SK-N-MC (cell line): ENCODE data around the gene TMEM31.

Experiments
- DNase-seq: peaks from one replicate; pipeline ENCODE4 v3.0.0-alpha.2; 2011; ENCODE audit warnings: low read depth, low spot score
- H3K27ac ChIP-seq: fragments of 200-600 bp; sonication (generic); 2 replicates; pipeline ENCODE4 v1.5.1; 2016; ENCODE audit warnings: mixed run types
- H3K36me3 ChIP-seq: fragments of 200-600 bp; sonication (generic); 2 replicates; pipeline ENCODE4 v1.6.1; 2017; ENCODE audit warnings: antibody characterized with exemption, low read length, mixed read lengths; ENCODE audit not compliant: insufficient read depth
- H3K4me3 ChIP-seq: fragments of 200-600 bp; sonication (generic); 2 replicates; pipeline ENCODE4 v1.5.1; 2016
- H3K9ac ChIP-seq: fragments of 200-600 bp; sonication (generic); 2 replicates; pipeline ENCODE4 v1.8.0; 2017; ENCODE audit warnings: mixed run types, mixed read lengths; ENCODE audit not compliant: insufficient read length
- H3K9me3 ChIP-seq: fragments of 200-600 bp; sonication (generic); 2 replicates; pipeline ENCODE4 v1.6.1; 2017; ENCODE audit warnings: low read depth, mild to moderate bottlenecking, antibody characterized with exemption, low read length, moderate library complexity, mixed read lengths
- EZH2 ChIP-seq: fragments of 200-600 bp; sonication (generic); IDR thresholded peaks from one replicate; pipeline ENCODE4 v1.6.1; 2017; ENCODE audit warnings: antibody characterized with exemption
- FOXP2 ChIP-seq: optimal IDR thresholded peaks from 2 replicates; pipeline ENCODE3; 2011; ENCODE audit warnings: mild to moderate bottlenecking, moderate library complexity; ENCODE audit not compliant: insufficient read depth; ENCODE audit errors: extremely low read length, control extremely low read depth
- POLR2AphosphoS5 ChIP-seq: IDR thresholded peaks from 2 replicates; pipeline ENCODE4 v1.6.1; 2012; ENCODE audit warnings: mild to moderate bottlenecking, low read depth, low read length, borderline replicate concordance

The TMEM31 gene

GRCh38 chrX:103704863-103705262 is 5.8 kb upstream of the TMEM31 start:
- Histone ChIP-seq H3K4me3 (no peak overlapping the region), H3K27ac (no peak overlapping the region), H3K36me3 (no peaks in the 10 kb centered on the region), H3K9ac (no peak overlapping the region), H3K9me3 (no peaks in the 10 kb centered on the region)
- DNase-seq = no peak
- no peak for TF ChIP-seq EZH2
- TF ChIP-seq POLR2AphosphoS5 = no peak

GRCh38 chrX:103716962-103717361 is 6.3 kb downstream of the TMEM31 start:
- Histone ChIP-seq H3K36me3 (no peaks in the 10 kb centered on the region), H3K27ac (no peak overlapping the region), H3K4me3 (no peak overlapping the region), H3K9ac (no peak overlapping the region), H3K9me3 (no peaks in the 10 kb centered on the region)
- TF ChIP-seq POLR2AphosphoS5 = no peak
- no peak for TF ChIP-seq EZH2
- TF ChIP-seq FOXP2 = no peak
- DNase-seq = no peak

GRCh38 chrX:103718120-103718519 is 7.4 kb downstream of the TMEM31 start:
- no peak for DNase-seq
- no peak overlapping the region for H3K27ac ChIP-seq
- H3K9me3 ChIP-seq = no peaks in the 10 kb centered on the region
- no peak overlapping the region for H3K4me3 ChIP-seq
- no peaks in the 10 kb centered on the region for H3K36me3 ChIP-seq
- no peak overlapping the region for H3K9ac ChIP-seq
- TF ChIP-seq FOXP2 (no peak), POLR2AphosphoS5 (no peak), EZH2 (no peak)

DNA sequence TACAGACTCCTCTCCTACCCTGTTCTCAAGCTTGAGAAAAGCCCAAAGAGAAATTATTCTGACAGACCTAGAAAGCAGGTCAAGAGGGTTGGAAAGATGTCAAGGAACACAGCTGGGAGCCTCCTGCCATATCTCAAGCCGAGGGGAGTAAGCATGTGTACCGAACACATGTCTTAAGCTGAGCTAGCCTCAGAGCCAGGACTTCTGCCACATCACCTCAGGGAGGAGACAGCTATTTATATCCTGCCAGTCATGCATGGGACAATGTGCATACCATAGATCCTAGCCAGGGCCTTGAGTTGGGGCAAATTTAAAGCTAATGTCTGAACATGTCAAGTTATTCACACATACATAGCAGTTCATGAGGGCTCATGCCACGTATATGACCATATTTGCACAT is 11.8 kb downstream of the TMEM31 start:
- DNase-seq = no peak
- no peak for TF ChIP-seq POLR2AphosphoS5
- no peak for TF ChIP-seq EZH2
- no peak for TF ChIP-seq FOXP2
- Histone ChIP-seq H3K4me3 (no peak overlapping the region), H3K9me3 (no peaks in the 10 kb centered on the region), H3K27ac (no peak overlapping the region), H3K36me3 (no peaks in the 10 kb centered on the region), H3K9ac (no peak overlapping the region)

- Histone ChIP-seq H3K4me3 (no peak overlapping the region), H3K9ac (no peak overlapping the region), H3K9me3 (no peaks in the 10 kb centered on the region), H3K27ac (no peak overlapping the region), H3K36me3 (no peaks in the 10 kb centered on the region)
- TF ChIP-seq FOXP2 = no peak
- TF ChIP-seq EZH2 = no peak
- DNase-seq = no peak
Measured at GRCh38 chrX:103726477-103726876, 15.8 kb downstream of the TMEM31 start.

DNA sequence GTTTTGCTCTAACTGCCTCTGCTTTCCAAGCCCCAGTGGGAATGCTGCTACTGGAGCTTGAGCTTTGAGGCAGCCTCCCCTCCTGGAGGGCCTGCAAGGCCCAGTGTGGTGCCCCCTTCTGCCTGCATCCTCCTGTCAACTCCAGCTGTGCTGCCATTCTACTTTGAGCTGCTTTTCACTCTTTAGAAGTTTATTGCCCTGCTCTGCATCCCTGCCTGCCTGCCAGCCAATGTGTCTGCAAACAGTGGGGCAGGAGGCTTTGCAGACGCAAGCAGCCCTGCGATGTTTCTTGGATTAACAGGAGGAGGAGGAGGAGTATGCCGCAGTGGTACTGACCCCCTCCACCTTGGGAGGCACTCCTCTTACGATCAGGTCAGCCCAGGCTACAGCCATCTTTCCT is 16.4 kb downstream of the TMEM31 start:
- TF ChIP-seq FOXP2 = no peak
- H3K4me3 ChIP-seq = no peak overlapping the region
- H3K27ac ChIP-seq = no peak overlapping the region
- no peaks in the 10 kb centered on the region for H3K9me3 ChIP-seq
- no peak overlapping the region for H3K9ac ChIP-seq
- DNase-seq = no peak
- no peaks in the 10 kb centered on the region for H3K36me3 ChIP-seq

DNA sequence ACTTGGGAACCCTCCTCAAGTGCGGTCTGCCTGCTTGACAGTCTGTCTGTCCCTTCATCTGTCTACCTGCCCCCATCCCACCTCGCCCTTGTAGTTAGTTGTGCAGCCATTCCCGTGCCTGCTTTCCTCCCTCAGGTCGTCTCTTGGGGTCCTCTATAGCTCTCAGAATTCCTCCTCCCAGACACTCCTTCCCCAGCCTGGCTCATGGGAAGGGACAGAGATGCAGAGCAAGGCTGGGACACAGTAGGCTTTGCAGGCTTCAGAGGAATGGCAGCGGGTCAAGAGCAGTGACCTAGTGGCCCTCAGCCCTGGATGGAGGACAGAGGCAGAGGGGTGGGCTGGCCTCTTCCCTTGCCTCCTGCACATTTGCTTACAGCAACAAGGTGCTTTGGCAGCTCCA is 18.3 kb downstream of the TMEM31 start:
- no peak overlapping the region for H3K9ac ChIP-seq
- no peak for TF ChIP-seq EZH2
- no peak for TF ChIP-seq FOXP2
- TF ChIP-seq POLR2AphosphoS5 = no peak
- H3K27ac ChIP-seq = no peak overlapping the region
- no peaks in the 10 kb centered on the region for H3K36me3 ChIP-seq
- no peaks in the 10 kb centered on the region for H3K9me3 ChIP-seq
- H3K4me3 ChIP-seq = no peak overlapping the region
- no peak for DNase-seq

GRCh38 chrX:103730147-103730795 is 19.6 kb downstream of the TMEM31 start:
- no peak for TF ChIP-seq POLR2AphosphoS5
- no peak for TF ChIP-seq FOXP2
- no peak for TF ChIP-seq EZH2
- Histone ChIP-seq H3K27ac (no peak overlapping the region), H3K36me3 (no peaks in the 10 kb centered on the region), H3K4me3 (no peak overlapping the region), H3K9me3 (no peaks in the 10 kb centered on the region), H3K9ac (no peak overlapping the region)
- no peak for DNase-seq

- no peak overlapping the region for H3K9ac ChIP-seq
- no peak overlapping the region for H3K4me3 ChIP-seq
- TF ChIP-seq FOXP2 (no peak), EZH2 (no peak), POLR2AphosphoS5 (no peak)
- DNase-seq = no peak
- no peak overlapping the region for H3K27ac ChIP-seq
- H3K9me3 ChIP-seq = no peaks in the 10 kb centered on the region
- no peaks in the 10 kb centered on the region for H3K36me3 ChIP-seq
Measured at GRCh38 chrX:103730796-103731493, 20.2 kb downstream of the TMEM31 start.
